Cerebellar nuclear complex (tissue), 1 donor: ENCODE results near the gene BDH1.

Experiments
- DNase-seq, 2 experiments: peaks; one replicate each; lab custom pipeline; 2025; lab: John Stamatoyannopoulos, UW

Gene BDH1

DNA sequence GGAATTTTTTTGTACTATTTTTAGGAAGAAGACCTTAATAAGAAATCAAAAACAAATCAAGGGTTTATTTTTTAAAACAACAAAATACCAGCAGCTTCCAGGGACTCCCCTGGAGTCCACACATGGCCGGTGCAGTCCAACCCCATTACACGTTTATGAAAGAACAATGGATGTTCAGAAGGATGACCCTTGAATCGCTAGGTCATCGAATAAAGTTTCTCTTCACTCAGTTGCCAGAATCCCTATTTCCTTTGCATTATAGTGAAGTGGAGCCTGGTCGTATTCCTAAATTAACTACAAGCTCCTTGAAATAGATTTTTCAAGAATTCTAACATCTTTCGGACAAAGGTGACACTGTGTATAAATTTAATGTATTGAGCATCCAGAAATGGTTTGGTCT, 95.1 kb downstream of the BDH1 start:
- DNase-seq: no peak

DNA sequence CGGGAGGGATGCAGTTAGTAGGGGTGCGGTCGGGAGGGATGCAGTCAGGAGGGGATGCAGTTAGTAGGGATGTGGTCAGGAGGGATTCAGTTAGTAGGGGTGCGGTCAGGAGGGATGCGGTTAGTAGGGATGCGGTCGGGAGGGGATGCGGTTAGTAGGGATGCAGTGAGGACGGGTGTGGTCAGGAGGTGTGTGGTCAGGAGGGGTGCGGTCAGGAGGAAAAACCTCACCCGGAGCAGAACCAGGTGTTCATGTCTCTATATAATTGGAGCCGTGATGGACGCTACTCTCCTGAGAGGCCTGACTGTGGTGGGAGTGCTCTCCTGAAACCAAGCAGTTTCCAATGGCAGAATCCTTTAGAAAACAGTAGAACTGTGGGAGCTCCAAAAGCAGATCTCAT, 95.8 kb downstream of the BDH1 start:
- no peak for DNase-seq
